Neural crest cell (in vitro differentiated cells): ENCODE measurements around the gene MRPS18C. TPM values are rescaled to one million over a fixed set of nuclear protein-coding genes. Genes with fewer than 3 reads are reported as not detected.
"Not testable (repeated sequence)": the region's sequence is repeated elsewhere in the genome, so short reads cannot be mapped to it uniquely, and the experiment has no call there.

ENCODE experiments used
- DNase-seq: peaks from one replicate; pipeline ENCODE4 v3.0.0; 2021; ENCODE audit warnings: low read depth, mixed read lengths, low spot score
- H3K27ac Mint-ChIP-seq: one replicate; pipeline ENCODE4 v1.8.0; 2021; ENCODE audit warnings: mild to moderate bottlenecking, mixed read lengths; ENCODE audit not compliant: unreplicated experiment
- H3K27me3 Mint-ChIP-seq: 2 replicates; pipeline ENCODE4 v1.8.0; 2021; ENCODE audit warnings: low read depth, mild to moderate bottlenecking, mixed read lengths
- H3K36me3 Mint-ChIP-seq: 2 replicates; pipeline ENCODE4 v1.8.0; 2021; ENCODE audit warnings: low read depth, mild to moderate bottlenecking, mixed read lengths
- H3K4me1 Mint-ChIP-seq: 2 replicates; pipeline ENCODE4 v1.8.0; 2021; ENCODE audit warnings: mixed read lengths
- H3K4me3 Mint-ChIP-seq: one replicate; pipeline ENCODE4 v1.8.0; 2021; ENCODE audit warnings: mild to moderate bottlenecking, mixed read lengths
- H3K9me3 Mint-ChIP-seq: 2 replicates; pipeline ENCODE4 v1.8.0; 2021; ENCODE audit warnings: mixed read lengths
- total RNA-seq: library from RNA; stranded (reverse); gene quantifications from 2 replicates; pipeline ENCODE4 v1.2.1, GENCODE V29; 2021
- TF ChIP-seq, protein P1 (sequence below): fragments of 200-600 bp; sonication (generic); conservative IDR thresholded peaks from 2 replicates; pipeline ENCODE4 v1.5.0; 2021; ENCODE audit warnings: antibody characterized with exemption, mild to moderate bottlenecking

The MRPS18C gene
- total RNA-seq, 1 donor from 2014 or later: 56.8 TPM

- H3K27ac Mint-ChIP-seq: peak within 1 kb of the TSS; percentile 96
- H3K36me3 Mint-ChIP-seq: no peaks in the 10 kb centered on the region
- TF ChIP-seq, protein P1, sequence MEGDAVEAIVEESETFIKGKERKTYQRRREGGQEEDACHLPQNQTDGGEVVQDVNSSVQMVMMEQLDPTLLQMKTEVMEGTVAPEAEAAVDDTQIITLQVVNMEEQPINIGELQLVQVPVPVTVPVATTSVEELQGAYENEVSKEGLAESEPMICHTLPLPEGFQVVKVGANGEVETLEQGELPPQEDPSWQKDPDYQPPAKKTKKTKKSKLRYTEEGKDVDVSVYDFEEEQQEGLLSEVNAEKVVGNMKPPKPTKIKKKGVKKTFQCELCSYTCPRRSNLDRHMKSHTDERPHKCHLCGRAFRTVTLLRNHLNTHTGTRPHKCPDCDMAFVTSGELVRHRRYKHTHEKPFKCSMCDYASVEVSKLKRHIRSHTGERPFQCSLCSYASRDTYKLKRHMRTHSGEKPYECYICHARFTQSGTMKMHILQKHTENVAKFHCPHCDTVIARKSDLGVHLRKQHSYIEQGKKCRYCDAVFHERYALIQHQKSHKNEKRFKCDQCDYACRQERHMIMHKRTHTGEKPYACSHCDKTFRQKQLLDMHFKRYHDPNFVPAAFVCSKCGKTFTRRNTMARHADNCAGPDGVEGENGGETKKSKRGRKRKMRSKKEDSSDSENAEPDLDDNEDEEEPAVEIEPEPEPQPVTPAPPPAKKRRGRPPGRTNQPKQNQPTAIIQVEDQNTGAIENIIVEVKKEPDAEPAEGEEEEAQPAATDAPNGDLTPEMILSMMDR: peak; percentile 10
- DNase-seq: peak; percentile 87
- H3K4me3 Mint-ChIP-seq: peak within 1 kb of the TSS; percentile 98
- H3K27me3 Mint-ChIP-seq: no peaks in the 10 kb centered on the region
- no peaks in the 10 kb centered on the region for H3K9me3 Mint-ChIP-seq
- H3K4me1 Mint-ChIP-seq: peaks cover 13% of the 10 kb centered on the region
Measured at GRCh38 chr4:83484500-83485461, 28.9 kb downstream of the MRPS18C start, which contains the start of gene ABRAXAS1. Gene ABRAXAS1, minus strand, starts transcription at chr4:83485100. Its CDS starts 28 bp downstream, at chr4:83485072.

- DNase-seq: no peak
- H3K4me3 Mint-ChIP-seq: peak overlapping the region; percentile 49
- H3K4me1 Mint-ChIP-seq: peaks cover 13% of the 10 kb centered on the region
- no peaks in the 10 kb centered on the region for H3K27me3 Mint-ChIP-seq
- H3K36me3 Mint-ChIP-seq: no peaks in the 10 kb centered on the region
- TF ChIP-seq, protein P1: no peak
- H3K9me3 Mint-ChIP-seq: no peaks in the 10 kb centered on the region
- H3K27ac Mint-ChIP-seq: no peak overlapping the region
Measured at GRCh38 chr4:83486457-83487129, 30.7 kb downstream of the MRPS18C start.

DNA sequence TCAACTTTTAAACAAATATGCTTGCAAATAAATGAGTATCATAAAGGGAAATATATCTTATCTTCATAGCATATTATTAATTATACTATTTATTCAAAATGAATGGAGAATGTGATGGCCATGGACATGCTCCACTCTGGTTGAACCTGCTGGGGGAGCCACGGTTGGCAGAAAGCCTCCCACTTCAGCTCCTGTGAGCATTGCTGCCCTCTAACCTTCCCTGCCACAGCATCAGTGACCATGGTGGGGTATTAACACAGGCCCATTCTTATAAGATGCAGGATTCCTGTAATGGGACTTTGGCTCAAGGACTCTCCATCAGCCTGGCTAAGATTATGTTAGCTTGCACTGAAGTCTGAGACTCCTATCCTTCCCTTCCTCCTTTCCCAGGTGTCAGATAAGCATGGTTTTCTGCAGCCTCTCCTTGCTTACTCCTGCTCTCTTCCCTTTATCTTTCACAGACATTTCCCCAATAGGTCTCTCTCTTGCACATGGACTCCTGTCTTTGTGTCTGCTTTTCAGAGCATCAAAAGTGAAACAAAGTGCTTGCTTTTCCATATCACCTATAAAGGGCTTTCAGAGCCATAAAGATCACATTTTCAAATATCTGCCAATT is 34.0 kb downstream of the MRPS18C start:
- peaks cover 5% of the 10 kb centered on the region for H3K4me1 Mint-ChIP-seq
- peak overlapping the region; percentile 57 for H3K4me3 Mint-ChIP-seq
- no peaks in the 10 kb centered on the region for H3K27me3 Mint-ChIP-seq
- H3K9me3 Mint-ChIP-seq: no peaks in the 10 kb centered on the region
- H3K36me3 Mint-ChIP-seq: no peaks in the 10 kb centered on the region
- no peak overlapping the region for H3K27ac Mint-ChIP-seq
- TF ChIP-seq, protein P1: no peak
- DNase-seq: no peak

DNA sequence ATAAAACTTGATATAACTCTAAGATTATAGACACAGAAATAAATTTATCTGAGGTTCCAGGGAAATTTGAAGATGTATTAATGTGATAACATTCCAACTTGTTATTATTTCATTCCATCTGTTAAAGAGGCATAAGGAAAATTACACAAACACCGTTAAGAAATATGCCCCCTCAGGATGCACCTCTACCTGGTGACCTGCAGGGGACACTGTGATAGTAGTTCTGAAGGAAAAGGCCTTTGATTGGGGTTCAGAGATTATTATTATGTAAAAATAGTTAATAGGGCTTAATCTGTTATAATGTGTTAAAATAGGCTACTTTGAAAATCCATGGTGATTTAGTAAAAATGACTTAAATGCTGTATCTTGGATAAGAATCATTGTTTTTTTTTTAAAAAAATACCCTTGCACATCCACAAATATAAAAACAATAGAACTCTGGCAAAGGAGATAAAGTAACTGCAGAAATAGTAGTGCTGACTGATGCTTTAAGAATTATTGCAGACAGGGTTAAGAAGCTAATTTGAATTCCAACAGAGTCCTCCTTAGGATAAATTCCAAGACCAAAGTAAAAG is 35.1 kb downstream of the MRPS18C start:
- H3K9me3 Mint-ChIP-seq: no peaks in the 10 kb centered on the region
- DNase-seq: no peak
- H3K4me3 Mint-ChIP-seq: no peak overlapping the region
- H3K27ac Mint-ChIP-seq: no peak overlapping the region
- H3K27me3 Mint-ChIP-seq: no peaks in the 10 kb centered on the region
- no peaks in the 10 kb centered on the region for H3K4me1 Mint-ChIP-seq
- TF ChIP-seq, protein P1: peak; percentile 81
- H3K36me3 Mint-ChIP-seq: no peaks in the 10 kb centered on the region

- not testable (repeated sequence) for DNase-seq, H3K36me3 Mint-ChIP-seq, H3K4me1 Mint-ChIP-seq
Measured at GRCh38 chr4:83496085-83496917, 40.4 kb downstream of the MRPS18C start.

More at GRCh38 chr4:83496085-83496917, 40.4 kb downstream of the MRPS18C start:
- H3K27me3 Mint-ChIP-seq, H3K27ac Mint-ChIP-seq, H3K9me3 Mint-ChIP-seq, H3K4me3 Mint-ChIP-seq: not testable (repeated sequence)
